IMR-90 (cell line): ENCODE data around the gene PACSIN3.

Source experiments
- BHLHE40 ChIP-seq: fragments of 150-350 bp; IDR thresholded peaks from 2 replicates; pipeline ENCODE4 v1.6.1; 2016; ENCODE audit warnings: mild to moderate bottlenecking, low read depth, low read length
- CHD1 ChIP-seq: IDR thresholded peaks from 2 replicates; pipeline ENCODE4 v1.6.1; 2012; ENCODE audit warnings: low read depth, low read length, improper control_type of control experiment
- CTCF ChIP-seq: conservative IDR thresholded peaks from 2 replicates; pipeline ENCODE4 v1.5.1; 2012; ENCODE audit warnings: mild to moderate bottlenecking, low read depth, low read length, improper control_type of control experiment
- ELK1 ChIP-seq: fragments of 150-350 bp; IDR thresholded peaks from 2 replicates; pipeline ENCODE4 v1.6.1; 2016; ENCODE audit warnings: low read depth, mild to moderate bottlenecking, low read length, moderate library complexity, borderline replicate concordance
- POLR2A ChIP-seq: IDR thresholded peaks from 2 replicates; pipeline ENCODE4 v1.6.1; 2012; ENCODE audit warnings: mild to moderate bottlenecking, low read depth, low read length
- RFX5 ChIP-seq: IDR thresholded peaks from 2 replicates; pipeline ENCODE4 v1.8.0; 2012; ENCODE audit warnings: low read depth, mild to moderate bottlenecking, low read length, moderate library complexity

- no peak for TF ChIP-seq CTCF
- TF ChIP-seq ELK1 = no peak
- no peak for TF ChIP-seq BHLHE40
- TF ChIP-seq POLR2A = no peak
- TF ChIP-seq CHD1 = no peak
- TF ChIP-seq RFX5 = no peak
Measured at GRCh38 chr11:47204637-47204989, 18.4 kb upstream of the PACSIN3 start.
